Measurements from ENCODE around the gene TSTD1.
A peak's percentile ranks its signal among the peaks of the same experiment; 100 is the strongest.
"Not testable (repeated sequence)": the region's sequence is repeated elsewhere in the genome, so short reads cannot be mapped to it uniquely, and the experiment has no call there.

The TSTD1 gene

GRCh38 chr1:161031874-161032273 is 6.9 kb downstream of the TSTD1 start:
- no peak for DNase-seq
- no peak for TF ChIP-seq CTCF (IDR thresholded peaks at IDR 0.05; ENCODE audit: low read depth, low read length)
- no peak overlapping the region for H3K4me3 ChIP-seq (ENCODE audit: low read depth, low read length)
- H3K9me3 ChIP-seq, result no peaks in the 10 kb centered on the region
- no peaks in the 10 kb centered on the region for H3K4me1 ChIP-seq
- peaks cover 4% of the 10 kb centered on the region; the same call in 1 of the 2 replicates for H3K27me3 ChIP-seq
- no peaks in the 10 kb centered on the region for H3K36me3 ChIP-seq

GRCh38 chr1:161029466-161029865 is 9.3 kb downstream of the TSTD1 start:
- not testable (repeated sequence) for H3K36me3 ChIP-seq; H3K4me3 ChIP-seq (ENCODE audit: low read depth, low read length); H3K4me1 ChIP-seq; DNase-seq; H3K27me3 ChIP-seq; H3K9me3 ChIP-seq

GRCh38 chr1:161026954-161027353 is 11.8 kb downstream of the TSTD1 start:
- DNase-seq; H3K4me3 ChIP-seq (ENCODE audit: low read depth, low read length); H3K9me3 ChIP-seq; H3K4me1 ChIP-seq; H3K36me3 ChIP-seq; H3K27me3 ChIP-seq: not testable (repeated sequence)

GRCh38 chr1:161022432-161022831 is 16.3 kb downstream of the TSTD1 start:
- peaks cover 41% of the 10 kb centered on the region for H3K27me3 ChIP-seq
- DNase-seq; H3K36me3 ChIP-seq; H3K4me3 ChIP-seq (ENCODE audit: low read depth, low read length); H3K4me1 ChIP-seq; H3K9me3 ChIP-seq: not testable (repeated sequence)

- no peak for DNase-seq
- H3K9me3 ChIP-seq, result no peaks in the 10 kb centered on the region
- no peaks in the 10 kb centered on the region for H3K36me3 ChIP-seq
- H3K27me3 ChIP-seq, result peaks cover 41% of the 10 kb centered on the region
- no peak overlapping the region for H3K4me3 ChIP-seq (ENCODE audit: low read depth, low read length)
- H3K4me1 ChIP-seq, result no peaks in the 10 kb centered on the region
- TF ChIP-seq CTCF (IDR thresholded peaks at IDR 0.05; ENCODE audit: low read depth, low read length), result no peak
Observed at GRCh38 chr1:161021970-161022353, 16.8 kb downstream of the TSTD1 start.

- peak; percentile 29 for DNase-seq
- no peaks in the 10 kb centered on the region for H3K4me1 ChIP-seq
- H3K27me3 ChIP-seq, result peaks cover 41% of the 10 kb centered on the region
- no peaks in the 10 kb centered on the region for H3K9me3 ChIP-seq
- TF ChIP-seq CTCF (IDR thresholded peaks at IDR 0.05; ENCODE audit: low read depth, low read length), result no peak
- H3K4me3 ChIP-seq (ENCODE audit: low read depth, low read length), result peak overlapping the region; percentile 33
- no peaks in the 10 kb centered on the region for H3K36me3 ChIP-seq
Observed at GRCh38 chr1:161021165-161021969, 17.4 kb downstream of the TSTD1 start.

- Histone ChIP-seq H3K36me3 (no peaks in the 10 kb centered on the region), H3K9me3 (no peaks in the 10 kb centered on the region), H3K4me3 (ENCODE audit: low read depth, low read length) (peak within 1 kb of the TSS; percentile 33), H3K27me3 (peaks cover 41% of the 10 kb centered on the region), H3K4me1 (no peaks in the 10 kb centered on the region)
- peak; percentile 16 for DNase-seq
- no peak for TF ChIP-seq CTCF (IDR thresholded peaks at IDR 0.05; ENCODE audit: low read depth, low read length)
Observed at GRCh38 chr1:161020509-161021164, 18.1 kb downstream of the TSTD1 start, which contains the start of gene F11R. F11R (minus strand) TSS chr1:161021152; CDS start chr1:161021073, 79 bp downstream.
